Ovary (tissue), 3 donors: ENCODE measurements around the gene ANKRD33B.

ENCODE experiments used
- EP300 ChIP-seq: sonication (generic); formaldehyde crosslinking; IDR thresholded peaks from one replicate; pipeline ENCODE4 v1.6.1; 2017; ENCODE audit warnings: antibody characterized with exemption
- POLR2A ChIP-seq: fragments of 450-650 bp; IDR thresholded peaks from one replicate; pipeline ENCODE4 v1.6.1; 2017; ENCODE audit warnings: antibody characterized with exemption, mild to moderate bottlenecking, moderate library complexity
- TF ChIP-seq, protein P1 (sequence below), 3 donors: fragments of 450-650 bp in 2 of 3; fragments of 200-600 bp in 1 of 3; IDR thresholded peaks; one replicate each; pipeline versions ENCODE4 v1.5.1 to v1.8.0; 2016 to 2022; ENCODE audit warnings: antibody characterized with exemption in 3 of 3, mild to moderate bottlenecking in 1 of 3
- donor health status: DM: no; HTN: no; CAD: no.

DNA sequence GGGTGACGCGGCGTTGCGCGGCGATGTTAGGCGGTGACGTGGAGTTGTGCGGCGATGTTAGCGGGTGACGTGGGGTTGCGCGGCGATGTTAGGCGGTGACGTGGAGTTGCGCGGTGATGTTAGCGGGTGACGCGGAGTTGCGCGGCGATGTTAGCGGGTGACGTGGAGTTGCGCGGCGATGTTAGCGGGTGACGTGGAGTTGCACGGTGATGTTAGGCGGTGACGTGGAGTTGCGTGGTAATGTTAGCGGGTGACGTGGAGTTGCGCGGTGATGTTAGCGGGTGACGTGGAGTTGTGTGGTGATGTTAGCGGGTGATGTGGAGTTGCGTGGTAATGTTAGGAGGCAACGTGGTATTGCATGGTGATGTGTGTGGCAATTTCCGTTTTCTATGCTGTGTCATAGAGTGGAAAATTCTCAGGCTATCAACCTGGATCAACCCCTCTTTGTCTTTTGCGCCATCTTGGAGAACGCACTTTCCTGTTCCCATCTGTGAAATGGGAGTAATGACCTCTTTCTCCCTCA, 76.0 kb downstream of the ANKRD33B start:
- TF ChIP-seq, protein P1, sequence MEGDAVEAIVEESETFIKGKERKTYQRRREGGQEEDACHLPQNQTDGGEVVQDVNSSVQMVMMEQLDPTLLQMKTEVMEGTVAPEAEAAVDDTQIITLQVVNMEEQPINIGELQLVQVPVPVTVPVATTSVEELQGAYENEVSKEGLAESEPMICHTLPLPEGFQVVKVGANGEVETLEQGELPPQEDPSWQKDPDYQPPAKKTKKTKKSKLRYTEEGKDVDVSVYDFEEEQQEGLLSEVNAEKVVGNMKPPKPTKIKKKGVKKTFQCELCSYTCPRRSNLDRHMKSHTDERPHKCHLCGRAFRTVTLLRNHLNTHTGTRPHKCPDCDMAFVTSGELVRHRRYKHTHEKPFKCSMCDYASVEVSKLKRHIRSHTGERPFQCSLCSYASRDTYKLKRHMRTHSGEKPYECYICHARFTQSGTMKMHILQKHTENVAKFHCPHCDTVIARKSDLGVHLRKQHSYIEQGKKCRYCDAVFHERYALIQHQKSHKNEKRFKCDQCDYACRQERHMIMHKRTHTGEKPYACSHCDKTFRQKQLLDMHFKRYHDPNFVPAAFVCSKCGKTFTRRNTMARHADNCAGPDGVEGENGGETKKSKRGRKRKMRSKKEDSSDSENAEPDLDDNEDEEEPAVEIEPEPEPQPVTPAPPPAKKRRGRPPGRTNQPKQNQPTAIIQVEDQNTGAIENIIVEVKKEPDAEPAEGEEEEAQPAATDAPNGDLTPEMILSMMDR (IDR thresholded peaks at IDR 0.05) = no peak
- no peak for TF ChIP-seq EP300
- TF ChIP-seq POLR2A = no peak
